HCT116 (cell line): ENCODE measurements around the gene GDF10. TPM values are rescaled to one million over a fixed set of nuclear protein-coding genes. Genes with fewer than 3 reads are reported as not detected.

Source experiments
- ATAC-seq: fragments of 200-7000 bp; cut with Tn5 transposase; 2 replicates; pipeline ENCODE4 v1.9.1; 2020; ENCODE audit warnings: mild to moderate bottlenecking, moderate library complexity
- BruUV-seq: library from RNA; stranded (reverse); fragments of 400-500 nt; replicated peaks from 2 replicates; lab custom pipeline; 2021; lab: Mats Ljungman, UMichigan
- CTCF ChIA-PET: fragments of 300-600 bp; sonication (Branson Sonifier 250); formaldehyde crosslinking; loops from one replicate; lab custom pipeline; 2021; ENCODE audit warnings: antibody characterized with exemption; lab: Charles Lee
- POLR2A ChIA-PET: fragments of 300-600, 350-600 bp; sonication (Branson Sonifier 250); formaldehyde crosslinking; loops from one replicate; lab custom pipeline; 2021; ENCODE audit warnings: antibody characterized with exemption; lab: Charles Lee
- RAD21 ChIA-PET, 2 experiments: fragments of 300-600 bp; sonication (Branson Sonifier 250); formaldehyde crosslinking; loops; one replicate each; lab custom pipeline; 2023; ENCODE audit warnings: low total read pairs in 2 of 2; ENCODE audit not compliant: uncharacterized antibody in 2 of 2, unreplicated experiment in 2 of 2, low non-redundant PET in 1 of 2; lab: Charles Lee
- DNase-seq: peaks from one replicate; pipeline ENCODE4 v3.0.0-alpha.2; 2010; ENCODE audit warnings: low read depth, low spot score
- H2AFZ ChIP-seq: fragments of 200-600 bp; shearing (Covaris generic), sonication (generic); 2 replicates; pipeline ENCODE4 v1.6.1; 2017; ENCODE audit warnings: low read depth, mixed run types, mixed read lengths, antibody characterized with exemption, low read length; ENCODE audit not compliant: poor library complexity, severe bottlenecking
- H3K27ac ChIP-seq: 2 replicates; pipeline ENCODE4 v1.5.1; 2012; ENCODE audit warnings: low read depth, low read length
- H3K27me3 ChIP-seq: fragments of 200-600 bp; sonication (generic); 2 replicates; pipeline ENCODE4 v1.6.1; 2016; ENCODE audit warnings: mixed run types, low read length, mixed read lengths; ENCODE audit not compliant: insufficient read depth
- H3K36me3 ChIP-seq, 2 experiments: fragments of 200-500 bp in 1 of 2; fragments of 200-600 bp in 1 of 2; sonication (Bioruptor generic) in 1 of 2; sonication (generic) in 1 of 2; 2 replicates each; pipeline versions ENCODE4 v1.5.1 to v1.6.1; 2014 to 2016; ENCODE audit warnings: low read length in 2 of 2, inconsistent platforms in 1 of 2, mixed read lengths in 1 of 2, mixed run types in 1 of 2; ENCODE audit not compliant: insufficient read depth in 2 of 2, control insufficient read depth in 1 of 2
- H3K4me1 ChIP-seq, 2 experiments: fragments of 200-600 bp in 1 of 2; sonication (generic) in 1 of 2; 2 replicates each; pipeline versions ENCODE4 v1.5.1 to v1.6.1; 2012 to 2017; ENCODE audit warnings: low read length in 2 of 2, inconsistent platforms in 1 of 2, mild to moderate bottlenecking in 1 of 2, mixed read lengths in 1 of 2, mixed run types in 1 of 2, moderate library complexity in 1 of 2; ENCODE audit not compliant: insufficient read depth in 2 of 2, control insufficient read depth in 1 of 2
- H3K4me2 ChIP-seq: fragments of 200-600 bp; sonication (generic); 2 replicates; pipeline ENCODE4 v1.6.1; 2017; ENCODE audit warnings: mixed run types, low read length, mixed read lengths
- H3K4me3 ChIP-seq, 2 experiments: fragments of 200-600 bp in 1 of 2; sonication (generic) in 1 of 2; replicated peaks in 1 of 2; 2 replicates each; pipeline ENCODE4 v1.5.1; 2011 to 2016; ENCODE audit warnings: low read length in 2 of 2, control low read depth in 1 of 2, low read depth in 1 of 2, mild to moderate bottlenecking in 1 of 2, mixed read lengths in 1 of 2, mixed run types in 1 of 2
- H3K79me2 ChIP-seq: fragments of 200-600 bp; sonication (generic); 2 replicates; pipeline ENCODE4 v1.6.1; 2017; ENCODE audit warnings: mild to moderate bottlenecking, mixed run types, low read length, moderate library complexity, mixed read lengths; ENCODE audit not compliant: insufficient read depth
- H3K9ac ChIP-seq: fragments of 200-600 bp; sonication (generic); 2 replicates; pipeline ENCODE4 v1.6.1; 2016; ENCODE audit warnings: low read length, mixed read lengths
- H3K9me2 ChIP-seq: fragments of 200-600 bp; sonication (generic), shearing (Covaris generic); 2 replicates; pipeline ENCODE4 v1.6.1; 2017; ENCODE audit warnings: mixed run types, mild to moderate bottlenecking, moderate library complexity; ENCODE audit not compliant: insufficient read depth
- H3K9me3 ChIP-seq, 2 experiments: fragments of 200-500 bp in 1 of 2; fragments of 200-600 bp in 1 of 2; sonication (Bioruptor generic) in 1 of 2; sonication (generic) in 1 of 2; 2 replicates each; pipeline ENCODE4 v1.6.1; 2014 to 2017; ENCODE audit warnings: low read length in 2 of 2, mixed read lengths in 2 of 2, inconsistent platforms in 1 of 2, low read depth in 1 of 2, mild to moderate bottlenecking in 1 of 2, mixed run types in 1 of 2, moderate library complexity in 1 of 2; ENCODE audit not compliant: control insufficient read depth in 1 of 2, insufficient read depth in 1 of 2
- H4K20me1 ChIP-seq: fragments of 200-600 bp; sonication (generic), shearing (Covaris generic); 2 replicates; pipeline ENCODE4 v1.6.1; 2017; ENCODE audit warnings: mixed run types, mild to moderate bottlenecking, moderate library complexity; ENCODE audit not compliant: insufficient read depth
- ELF1 ChIP-seq: IDR thresholded peaks from 2 replicates; pipeline ENCODE4 v1.6.1; 2012; ENCODE audit warnings: low read depth, borderline replicate concordance
- JUND ChIP-seq: IDR thresholded peaks from 2 replicates; pipeline ENCODE4 v1.6.1; 2012
- POLR2A ChIP-seq: IDR thresholded peaks from 2 replicates; pipeline ENCODE4 v1.7.0; 2011; ENCODE audit warnings: borderline replicate concordance; ENCODE audit not compliant: insufficient read depth, insufficient read length; ENCODE audit errors: extremely low read depth
- SIN3A ChIP-seq: IDR thresholded peaks from 2 replicates; pipeline ENCODE4 v1.6.1; 2012; ENCODE audit warnings: low read depth
- intact Hi-C: fragments of 100-400 bp; cut with micrococcal nuclease; formaldehyde crosslinking; loops from 2 replicates; pipeline ENCODE4 v1.10.0; 2022
- total RNA-seq: library from RNA; stranded (reverse); gene quantifications from one replicate; pipeline ENCODE4 v1.2.1, GENCODE V29; 2021; ENCODE audit not compliant: unreplicated experiment
- TF ChIP-seq, protein P1 (sequence below), 3 experiments: fragments of 200-600 bp in 1 of 3; sonication (generic) in 1 of 3; IDR thresholded peaks in 2 of 3; conservative IDR thresholded peaks in 1 of 3; 2 replicates each; pipeline ENCODE4 v1.5.1; 2012 to 2017; ENCODE audit warnings: low read depth in 2 of 3, low read length in 2 of 3, antibody characterized with exemption in 1 of 3, borderline replicate concordance in 1 of 3, control low read depth in 1 of 3, mild to moderate bottlenecking in 1 of 3, mixed read lengths in 1 of 3, mixed run types in 1 of 3, moderate library complexity in 1 of 3; ENCODE audit not compliant: insufficient read depth in 1 of 3
- TF ChIP-seq, protein P2 (sequence below): IDR thresholded peaks from 2 replicates; pipeline ENCODE4 v1.6.1; 2011; ENCODE audit warnings: mild to moderate bottlenecking, low read length, moderate library complexity; ENCODE audit not compliant: insufficient replicate concordance; ENCODE audit errors: extremely low read depth

Gene GDF10
- total RNA-seq, 1 experiment from 2014 or later: not detected

DNA sequence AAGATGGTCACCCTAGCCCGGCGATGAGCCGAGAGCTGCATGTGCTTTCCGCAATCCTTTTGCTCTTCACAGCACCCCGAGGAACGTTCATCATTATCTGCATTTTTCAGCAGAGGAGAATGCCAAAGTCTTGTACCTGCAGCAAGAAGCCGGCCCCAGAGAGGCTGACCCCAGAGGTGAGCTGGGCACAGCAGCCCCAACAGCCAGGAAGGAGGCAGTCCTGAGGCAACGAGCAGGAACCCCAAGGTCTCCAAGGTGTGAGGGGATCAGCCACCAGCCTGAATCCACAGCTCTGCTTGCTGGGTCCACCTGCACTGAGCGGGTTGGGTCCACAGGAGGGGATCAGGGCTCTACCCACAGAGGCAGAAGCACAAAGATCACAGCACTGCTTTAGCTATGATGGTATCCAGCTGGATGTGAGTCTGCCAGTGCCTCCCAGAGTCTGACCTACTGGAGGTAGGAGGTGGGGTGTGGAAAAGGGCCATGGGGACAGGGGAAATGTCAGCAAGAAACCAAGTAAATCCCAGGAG, 16.8 kb upstream of the GDF10 start:
- POLR2A ChIA-PET: no interaction called here
- TF ChIP-seq POLR2A (no peak), SIN3A (no peak), ELF1 (no peak), JUND (no peak)
- TF ChIP-seq, protein P1, sequence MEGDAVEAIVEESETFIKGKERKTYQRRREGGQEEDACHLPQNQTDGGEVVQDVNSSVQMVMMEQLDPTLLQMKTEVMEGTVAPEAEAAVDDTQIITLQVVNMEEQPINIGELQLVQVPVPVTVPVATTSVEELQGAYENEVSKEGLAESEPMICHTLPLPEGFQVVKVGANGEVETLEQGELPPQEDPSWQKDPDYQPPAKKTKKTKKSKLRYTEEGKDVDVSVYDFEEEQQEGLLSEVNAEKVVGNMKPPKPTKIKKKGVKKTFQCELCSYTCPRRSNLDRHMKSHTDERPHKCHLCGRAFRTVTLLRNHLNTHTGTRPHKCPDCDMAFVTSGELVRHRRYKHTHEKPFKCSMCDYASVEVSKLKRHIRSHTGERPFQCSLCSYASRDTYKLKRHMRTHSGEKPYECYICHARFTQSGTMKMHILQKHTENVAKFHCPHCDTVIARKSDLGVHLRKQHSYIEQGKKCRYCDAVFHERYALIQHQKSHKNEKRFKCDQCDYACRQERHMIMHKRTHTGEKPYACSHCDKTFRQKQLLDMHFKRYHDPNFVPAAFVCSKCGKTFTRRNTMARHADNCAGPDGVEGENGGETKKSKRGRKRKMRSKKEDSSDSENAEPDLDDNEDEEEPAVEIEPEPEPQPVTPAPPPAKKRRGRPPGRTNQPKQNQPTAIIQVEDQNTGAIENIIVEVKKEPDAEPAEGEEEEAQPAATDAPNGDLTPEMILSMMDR (IDR thresholded peaks at IDR 0.05 in 2 of 3, conservative IDR thresholded peaks at IDR 0.05 in 1 of 3; ENCODE audit: borderline replicate concordance in 1 of 3, insufficient read depth in 1 of 3, low read depth in 2 of 3, low read length in 2 of 3): no peak
- TF ChIP-seq, protein P2, sequence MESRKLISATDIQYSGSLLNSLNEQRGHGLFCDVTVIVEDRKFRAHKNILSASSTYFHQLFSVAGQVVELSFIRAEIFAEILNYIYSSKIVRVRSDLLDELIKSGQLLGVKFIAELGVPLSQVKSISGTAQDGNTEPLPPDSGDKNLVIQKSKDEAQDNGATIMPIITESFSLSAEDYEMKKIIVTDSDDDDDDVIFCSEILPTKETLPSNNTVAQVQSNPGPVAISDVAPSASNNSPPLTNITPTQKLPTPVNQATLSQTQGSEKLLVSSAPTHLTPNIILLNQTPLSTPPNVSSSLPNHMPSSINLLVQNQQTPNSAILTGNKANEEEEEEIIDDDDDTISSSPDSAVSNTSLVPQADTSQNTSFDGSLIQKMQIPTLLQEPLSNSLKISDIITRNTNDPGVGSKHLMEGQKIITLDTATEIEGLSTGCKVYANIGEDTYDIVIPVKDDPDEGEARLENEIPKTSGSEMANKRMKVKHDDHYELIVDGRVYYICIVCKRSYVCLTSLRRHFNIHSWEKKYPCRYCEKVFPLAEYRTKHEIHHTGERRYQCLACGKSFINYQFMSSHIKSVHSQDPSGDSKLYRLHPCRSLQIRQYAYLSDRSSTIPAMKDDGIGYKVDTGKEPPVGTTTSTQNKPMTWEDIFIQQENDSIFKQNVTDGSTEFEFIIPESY: no peak
- TF ChIP-seq, all 23 proteins: peak for 0
- Histone ChIP-seq H3K27me3 (no peaks in the 10 kb centered on the region), H3K9me3 (no peaks in the 10 kb centered on the region), H2AFZ (no peak overlapping the region), H3K79me2 (no peaks in the 10 kb centered on the region), H3K4me1 (no peaks in the 10 kb centered on the region), H3K4me2 (no peak overlapping the region), H4K20me1 (no peaks in the 10 kb centered on the region), H3K36me3 (no peaks in the 10 kb centered on the region), H3K4me3 (no peak overlapping the region), H3K9me2 (no peaks in the 10 kb centered on the region), H3K27ac (no peak overlapping the region), H3K9ac (no peak overlapping the region)
- BruUV-seq: no TSS peak
- ChIA-PET CTCF (no interaction called here), RAD21 (no interaction called here)
- DNase-seq (no peak), ATAC-seq (no peak)
- intact Hi-C loops: no loop called here
